COLO668 (cell line): ENCODE data around the gene TAF7.
"Not testable (repeated sequence)": the region's sequence is repeated elsewhere in the genome, so short reads cannot be mapped to it uniquely, and the experiment has no call there.

Experiments used
- DNase-seq: peaks from one replicate; lab custom pipeline; 2025; ENCODE audit not compliant: unreplicated experiment; lab: John Stamatoyannopoulos, UW

Gene TAF7

GRCh38 chr5:141340781-141341354, 20.3 kb upstream of the TAF7 start:
- not testable (repeated sequence) for DNase-seq

- DNase-seq = no peak
These were observed 18.1 kb upstream of the TAF7 start, which contains the start of gene PCDHGA2 for GRCh38 chr5:141338538-141339306. TSS of gene PCDHGA2 (plus strand) at chr5:141338760.

GRCh38 chr5:141332571-141332970, 12.0 kb upstream of the TAF7 start:
- DNase-seq = not testable (repeated sequence)

- DNase-seq = peak; percentile 40
These were observed 9.9 kb upstream of the TAF7 start, which contains the start of gene PCDHGA1 for GRCh38 chr5:141330299-141331080. TSS of gene PCDHGA1 (plus strand) at chr5:141330514.

GRCh38 chr5:141328231-141328630, 7.6 kb upstream of the TAF7 start:
- DNase-seq = no peak

GRCh38 chr5:141326088-141326854, 5.7 kb upstream of the TAF7 start:
- peak; percentile 1 for DNase-seq

GRCh38 chr5:141322261-141322660, 1.7 kb upstream of the TAF7 start:
- no peak for DNase-seq

- DNase-seq = no peak
These were observed 885 bp downstream of the TAF7 start for GRCh38 chr5:141319699-141320098.

- DNase-seq = no peak
These were observed 1.4 kb downstream of the TAF7 start for GRCh38 chr5:141319202-141319601.

GRCh38 chr5:141316963-141317362, 3.6 kb downstream of the TAF7 start:
- DNase-seq = not testable (repeated sequence)

- no peak for DNase-seq
These were observed 6.9 kb downstream of the TAF7 start for GRCh38 chr5:141313711-141314110.

GRCh38 chr5:141306630-141307029, 14.0 kb downstream of the TAF7 start:
- DNase-seq = no peak

GRCh38 chr5:141303756-141304155, 16.8 kb downstream of the TAF7 start, which contains the start of gene SLC25A2:
TSS of gene SLC25A2 (minus strand) at chr5:141304049. CDS start at chr5:141303865, 184 bp downstream.
- DNase-seq = no peak

- no peak for DNase-seq
These were observed 22.2 kb downstream of the TAF7 start for GRCh38 chr5:141298376-141298775.

- DNase-seq = no peak
These were observed 47.7 kb downstream of the TAF7 start for GRCh38 chr5:141272906-141273305.

GRCh38 chr5:141269195-141269594, 51.4 kb downstream of the TAF7 start:
- no peak for DNase-seq
